HCT116 (cell line): ENCODE data around the gene DKK3. TPM values are rescaled to one million over a fixed set of nuclear protein-coding genes. Genes with fewer than 3 reads are reported as not detected.

Source experiments
- ATAC-seq: fragments of 200-7000 bp; cut with Tn5 transposase; 2 replicates; pipeline ENCODE4 v1.9.1; 2020; ENCODE audit warnings: mild to moderate bottlenecking, moderate library complexity
- BruUV-seq: library from RNA; stranded (reverse); fragments of 400-500 nt; replicated peaks from 2 replicates; lab custom pipeline; 2021; lab: Mats Ljungman, UMichigan
- CTCF ChIA-PET: fragments of 300-600 bp; sonication (Branson Sonifier 250); formaldehyde crosslinking; loops from one replicate; lab custom pipeline; 2021; ENCODE audit warnings: antibody characterized with exemption; lab: Charles Lee
- POLR2A ChIA-PET: fragments of 300-600, 350-600 bp; sonication (Branson Sonifier 250); formaldehyde crosslinking; loops from one replicate; lab custom pipeline; 2021; ENCODE audit warnings: antibody characterized with exemption; lab: Charles Lee
- RAD21 ChIA-PET, 2 experiments: fragments of 300-600 bp; sonication (Branson Sonifier 250); formaldehyde crosslinking; loops; one replicate each; lab custom pipeline; 2023; ENCODE audit warnings: low total read pairs in 2 of 2; ENCODE audit not compliant: uncharacterized antibody in 2 of 2, unreplicated experiment in 2 of 2, low non-redundant PET in 1 of 2; lab: Charles Lee
- DNase-seq: peaks from one replicate; pipeline ENCODE4 v3.0.0-alpha.2; 2010; ENCODE audit warnings: low read depth, low spot score
- H2AFZ ChIP-seq: fragments of 200-600 bp; shearing (Covaris generic), sonication (generic); 2 replicates; pipeline ENCODE4 v1.6.1; 2017; ENCODE audit warnings: low read depth, mixed run types, mixed read lengths, antibody characterized with exemption, low read length; ENCODE audit not compliant: poor library complexity, severe bottlenecking
- H3K27ac ChIP-seq: 2 replicates; pipeline ENCODE4 v1.5.1; 2012; ENCODE audit warnings: low read depth, low read length
- H3K27me3 ChIP-seq: fragments of 200-600 bp; sonication (generic); 2 replicates; pipeline ENCODE4 v1.6.1; 2016; ENCODE audit warnings: mixed run types, low read length, mixed read lengths; ENCODE audit not compliant: insufficient read depth
- H3K36me3 ChIP-seq, 2 experiments: fragments of 200-500 bp in 1 of 2; fragments of 200-600 bp in 1 of 2; sonication (Bioruptor generic) in 1 of 2; sonication (generic) in 1 of 2; 2 replicates each; pipeline versions ENCODE4 v1.5.1 to v1.6.1; 2014 to 2016; ENCODE audit warnings: low read length in 2 of 2, inconsistent platforms in 1 of 2, mixed read lengths in 1 of 2, mixed run types in 1 of 2; ENCODE audit not compliant: insufficient read depth in 2 of 2, control insufficient read depth in 1 of 2
- H3K4me1 ChIP-seq, 2 experiments: fragments of 200-600 bp in 1 of 2; sonication (generic) in 1 of 2; 2 replicates each; pipeline versions ENCODE4 v1.5.1 to v1.6.1; 2012 to 2017; ENCODE audit warnings: low read length in 2 of 2, inconsistent platforms in 1 of 2, mild to moderate bottlenecking in 1 of 2, mixed read lengths in 1 of 2, mixed run types in 1 of 2, moderate library complexity in 1 of 2; ENCODE audit not compliant: insufficient read depth in 2 of 2, control insufficient read depth in 1 of 2
- H3K4me2 ChIP-seq: fragments of 200-600 bp; sonication (generic); 2 replicates; pipeline ENCODE4 v1.6.1; 2017; ENCODE audit warnings: mixed run types, low read length, mixed read lengths
- H3K4me3 ChIP-seq, 2 experiments: fragments of 200-600 bp in 1 of 2; sonication (generic) in 1 of 2; replicated peaks in 1 of 2; 2 replicates each; pipeline ENCODE4 v1.5.1; 2011 to 2016; ENCODE audit warnings: low read length in 2 of 2, control low read depth in 1 of 2, low read depth in 1 of 2, mild to moderate bottlenecking in 1 of 2, mixed read lengths in 1 of 2, mixed run types in 1 of 2
- H3K79me2 ChIP-seq: fragments of 200-600 bp; sonication (generic); 2 replicates; pipeline ENCODE4 v1.6.1; 2017; ENCODE audit warnings: mild to moderate bottlenecking, mixed run types, low read length, moderate library complexity, mixed read lengths; ENCODE audit not compliant: insufficient read depth
- H3K9ac ChIP-seq: fragments of 200-600 bp; sonication (generic); 2 replicates; pipeline ENCODE4 v1.6.1; 2016; ENCODE audit warnings: low read length, mixed read lengths
- H3K9me2 ChIP-seq: fragments of 200-600 bp; sonication (generic), shearing (Covaris generic); 2 replicates; pipeline ENCODE4 v1.6.1; 2017; ENCODE audit warnings: mixed run types, mild to moderate bottlenecking, moderate library complexity; ENCODE audit not compliant: insufficient read depth
- H3K9me3 ChIP-seq, 2 experiments: fragments of 200-500 bp in 1 of 2; fragments of 200-600 bp in 1 of 2; sonication (Bioruptor generic) in 1 of 2; sonication (generic) in 1 of 2; 2 replicates each; pipeline ENCODE4 v1.6.1; 2014 to 2017; ENCODE audit warnings: low read length in 2 of 2, mixed read lengths in 2 of 2, inconsistent platforms in 1 of 2, low read depth in 1 of 2, mild to moderate bottlenecking in 1 of 2, mixed run types in 1 of 2, moderate library complexity in 1 of 2; ENCODE audit not compliant: control insufficient read depth in 1 of 2, insufficient read depth in 1 of 2
- H4K20me1 ChIP-seq: fragments of 200-600 bp; sonication (generic), shearing (Covaris generic); 2 replicates; pipeline ENCODE4 v1.6.1; 2017; ENCODE audit warnings: mixed run types, mild to moderate bottlenecking, moderate library complexity; ENCODE audit not compliant: insufficient read depth
- CBX3 ChIP-seq: IDR thresholded peaks from 2 replicates; pipeline ENCODE4 v1.6.1; 2012; ENCODE audit warnings: low read depth
- CEBPB ChIP-seq: IDR thresholded peaks from 2 replicates; pipeline ENCODE4 v1.6.1; 2012; ENCODE audit warnings: low read depth
- CTCF ChIP-seq, 3 experiments: fragments of 200-600 bp in 1 of 3; sonication (generic) in 1 of 3; IDR thresholded peaks in 2 of 3; conservative IDR thresholded peaks in 1 of 3; 2 replicates each; pipeline ENCODE4 v1.5.1; 2012 to 2017; ENCODE audit warnings: low read depth in 2 of 3, low read length in 2 of 3, antibody characterized with exemption in 1 of 3, borderline replicate concordance in 1 of 3, control low read depth in 1 of 3, mild to moderate bottlenecking in 1 of 3, mixed read lengths in 1 of 3, mixed run types in 1 of 3, moderate library complexity in 1 of 3; ENCODE audit not compliant: insufficient read depth in 1 of 3
- ELF1 ChIP-seq: IDR thresholded peaks from 2 replicates; pipeline ENCODE4 v1.6.1; 2012; ENCODE audit warnings: low read depth, borderline replicate concordance
- EZH2phosphoT487 ChIP-seq: fragments of 200-600 bp; IDR thresholded peaks from 2 replicates; pipeline ENCODE4 v1.6.1; 2018; ENCODE audit warnings: antibody characterized with exemption, borderline replicate concordance
- FOSL1 ChIP-seq: IDR thresholded peaks from 2 replicates; pipeline ENCODE4 v1.6.1; 2012; ENCODE audit warnings: low read depth
- JUND ChIP-seq: IDR thresholded peaks from 2 replicates; pipeline ENCODE4 v1.6.1; 2012
- MAX ChIP-seq: IDR thresholded peaks from 2 replicates; pipeline ENCODE4 v1.6.1; 2012
- REST ChIP-seq: IDR thresholded peaks from 2 replicates; pipeline ENCODE4 v1.6.1; 2012; ENCODE audit warnings: low read depth
- SP1 ChIP-seq: IDR thresholded peaks from 2 replicates; pipeline ENCODE4 v1.6.1; 2012; ENCODE audit warnings: low read depth
- SRF ChIP-seq: IDR thresholded peaks from 2 replicates; pipeline ENCODE4 v1.6.1; 2012; ENCODE audit warnings: low read depth
- TCF7L2 ChIP-seq: IDR thresholded peaks from 2 replicates; pipeline ENCODE4 v1.7.0; 2011; ENCODE audit warnings: borderline replicate concordance, inconsistent platforms; ENCODE audit not compliant: insufficient read depth, insufficient read length; ENCODE audit errors: extremely low read depth
- ZFX ChIP-seq: fragments of 450-650 bp; IDR thresholded peaks from 2 replicates; pipeline ENCODE4 v1.6.1; 2017
- ZNF274 ChIP-seq: fragments of 200-500 bp; sonication (Bioruptor generic); IDR thresholded peaks from 2 replicates; pipeline ENCODE4 v1.6.1; 2014; ENCODE audit warnings: mild to moderate bottlenecking, low read depth, low read length, inconsistent platforms
- intact Hi-C: fragments of 100-400 bp; cut with micrococcal nuclease; formaldehyde crosslinking; loops from 2 replicates; pipeline ENCODE4 v1.10.0; 2022
- total RNA-seq: library from RNA; stranded (reverse); gene quantifications from one replicate; pipeline ENCODE4 v1.2.1, GENCODE V29; 2021; ENCODE audit not compliant: unreplicated experiment

DKK3 gene
- total RNA-seq, 1 experiment from 2014 or later, result 0.49 TPM

GRCh38 chr11:11929920-11930319, 78.5 kb downstream of the DKK3 start (continued):
- no peak for TF ChIP-seq CTCF (IDR thresholded peaks at IDR 0.05 in 2 of 3, conservative IDR thresholded peaks at IDR 0.05 in 1 of 3; ENCODE audit: borderline replicate concordance in 1 of 3, insufficient read depth in 1 of 3, low read depth in 2 of 3, low read length in 2 of 3)
- no peak for TF ChIP-seq ZFX
- TF ChIP-seq CBX3, result no peak
- TF ChIP-seq REST, result no peak
- no peak for TF ChIP-seq MAX
- no peak for TF ChIP-seq SP1
- no peak for TF ChIP-seq ELF1

- Histone ChIP-seq H3K4me1 (no peaks in the 10 kb centered on the region), H2AFZ (no peak overlapping the region), H3K27ac (no peak overlapping the region), H3K27me3 (no peaks in the 10 kb centered on the region), H3K4me2 (no peak overlapping the region), H3K9ac (no peak overlapping the region), H3K79me2 (no peaks in the 10 kb centered on the region), H3K9me3 (no peaks in the 10 kb centered on the region), H4K20me1 (no peaks in the 10 kb centered on the region), H3K9me2 (no peaks in the 10 kb centered on the region), H3K36me3 (no peaks in the 10 kb centered on the region), H3K4me3 (no peak overlapping the region)
- ChIA-PET POLR2A (no interaction called here), CTCF (no interaction called here), RAD21 (no interaction called here)
- TF ChIP-seq CEBPB (no peak), TCF7L2 (no peak), SRF (no peak), MAX (no peak), FOSL1 (no peak), EZH2phosphoT487 (no peak), REST (no peak), JUND (no peak), ZNF274 (no peak)
- DNase-seq (no peak), ATAC-seq (no peak)
- intact Hi-C loops, result no loop called here
- no TSS peak for BruUV-seq
Measured at GRCh38 chr11:11923828-11924227, 84.6 kb downstream of the DKK3 start.
